GM12878 (cell line): ENCODE data around the gene BTBD9.

ENCODE experiments used
- MYC ChIP-seq: IDR thresholded peaks from 2 replicates; pipeline ENCODE4 v1.6.1; 2011; ENCODE audit warnings: mild to moderate bottlenecking, low read length, moderate library complexity, inconsistent platforms; ENCODE audit not compliant: insufficient read depth, insufficient replicate concordance, insufficient read length, severe bottlenecking
- SRF ChIP-seq, 2 experiments: IDR thresholded peaks; 2 replicates each; pipeline ENCODE4 v1.6.1; 2011; ENCODE audit warnings: low read depth in 2 of 2, low read length in 2 of 2, mild to moderate bottlenecking in 1 of 2, moderate library complexity in 1 of 2
- YY1 ChIP-seq: IDR thresholded peaks from 2 replicates; pipeline ENCODE4 v1.6.1; 2011; ENCODE audit warnings: low read depth, mild to moderate bottlenecking, low read length

DNA sequence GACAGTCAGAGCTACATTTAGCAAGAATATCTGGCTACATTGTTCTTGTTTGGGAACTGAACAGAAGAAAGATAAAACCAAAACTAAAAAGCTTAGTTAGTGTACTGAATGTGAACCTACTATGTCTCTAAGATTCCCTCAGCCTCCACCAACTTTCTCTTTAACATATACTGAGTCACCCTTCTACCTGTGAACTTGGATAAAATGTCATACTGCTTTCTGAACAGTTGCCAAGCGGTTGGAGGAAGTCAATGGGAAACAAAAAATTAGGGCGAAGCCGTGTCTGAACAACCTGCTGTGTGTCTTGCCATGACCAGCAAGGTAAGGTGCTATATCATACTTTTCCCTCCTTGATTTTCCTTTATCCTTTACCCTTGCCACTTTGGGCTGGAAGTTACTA is 243.5 kb downstream of the BTBD9 start:
- TF ChIP-seq MYC (no peak), SRF (IDR thresholded peaks at IDR 0.05; ENCODE audit: low read depth in 2 of 2, low read length in 2 of 2) (no peak), YY1 (no peak)
